Breast epithelium (tissue), 4 donors: ENCODE results near the gene ASTN2. TPM values are rescaled to one million over a fixed set of nuclear protein-coding genes. Genes with fewer than 3 reads are reported as not detected.

Source experiments
- DNase-seq, 2 donors: peaks; one replicate each; pipeline ENCODE4 v3.0.0-alpha.2; 2019; ENCODE audit warnings: low spot score in 2 of 2
- H3K27ac ChIP-seq, 2 donors: fragments of 200-600 bp; sonication (generic) in 1 of 2; one replicate each; pipeline ENCODE4 v1.5.1; 2016 to 2019; ENCODE audit warnings: mild to moderate bottlenecking in 1 of 2
- H3K27me3 ChIP-seq, 2 donors: fragments of 200-600 bp; sonication (generic) in 1 of 2; one replicate each; pipeline versions ENCODE4 v1.5.1 to v1.6.0; 2017 to 2019; ENCODE audit warnings: control low read depth in 1 of 2, mild to moderate bottlenecking in 1 of 2
- H3K36me3 ChIP-seq: fragments of 200-600 bp; one replicate; pipeline ENCODE4 v1.5.1; 2019
- H3K4me1 ChIP-seq, 2 donors: fragments of 200-600 bp; sonication (generic); one replicate each; pipeline ENCODE4 v1.5.1; 2016 to 2019; ENCODE audit warnings: control low read depth in 1 of 2
- H3K4me3 ChIP-seq, 3 donors: fragments of 200-600 bp; sonication (generic); 1 replicate in 2 of 3; 2 replicates in 1 of 3; pipeline ENCODE4 v1.5.1; 2016 to 2019; ENCODE audit warnings: mild to moderate bottlenecking in 3 of 3, moderate library complexity in 2 of 3
- H3K9me3 ChIP-seq, 2 donors: fragments of 200-600 bp; sonication (generic) in 1 of 2; one replicate each; pipeline ENCODE4 v1.5.1; 2016 to 2019; ENCODE audit warnings: control low read depth in 1 of 2
- CTCF ChIP-seq, 3 donors: fragments of 450-650 bp; IDR thresholded peaks; one replicate each; pipeline ENCODE4 v1.5.1; 2016 to 2017; ENCODE audit warnings: antibody characterized with exemption in 3 of 3, mild to moderate bottlenecking in 3 of 3, moderate library complexity in 3 of 3
- POLR2A ChIP-seq: fragments of 450-650 bp; IDR thresholded peaks from one replicate; pipeline ENCODE4 v1.6.1; 2016; ENCODE audit warnings: antibody characterized with exemption, mild to moderate bottlenecking, moderate library complexity
- POLR2AphosphoS5 ChIP-seq, 3 donors: sonication (generic); formaldehyde crosslinking; IDR thresholded peaks; one replicate each; pipeline ENCODE4 v1.6.1; 2017; ENCODE audit warnings: antibody characterized with exemption in 3 of 3
- intact Hi-C: fragments of 100-400 bp; cut with DNase I; formaldehyde crosslinking; loops from one replicate; pipeline ENCODE4 v1.15.1; 2023; ENCODE audit warnings: low total_unique reads
- total RNA-seq, 3 donors: library from RNA; depleted of rRNA; stranded (reverse); fragments of >200 nt; gene quantifications; one replicate each; pipeline ENCODE4 v1.1.0, GENCODE V29; 2016

Gene ASTN2
- total RNA-seq, 3 donors from 2014 or later, result 9.1 to 13.8 (median 9.8) TPM

DNA sequence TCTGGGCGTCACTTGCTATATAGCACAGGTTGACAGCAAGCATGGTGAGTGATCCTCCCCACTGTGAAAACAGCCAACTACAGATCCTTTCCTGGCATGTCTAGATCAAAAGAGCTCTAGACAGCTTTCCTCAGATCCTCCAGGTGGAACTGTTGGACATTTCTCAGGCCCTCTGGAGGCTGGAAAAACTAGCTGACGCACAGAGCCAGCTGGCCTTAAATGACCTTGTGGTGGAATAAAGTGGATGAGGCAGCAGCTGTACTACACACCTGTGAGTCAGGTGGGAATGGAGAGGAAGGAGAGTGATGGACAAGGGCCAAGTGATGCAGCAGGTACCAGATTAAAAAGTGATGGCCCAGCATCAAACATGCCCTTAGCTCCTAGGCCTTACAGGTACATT is 555.1 kb downstream of the ASTN2 start:
- intact Hi-C loops, result no loop called here
- DNase-seq, result no peak
- Histone ChIP-seq H3K27me3 (no peaks in the 10 kb centered on the region), H3K4me1 (no peaks in the 10 kb centered on the region), H3K4me3 (no peak overlapping the region), H3K9me3 (no peaks in the 10 kb centered on the region), H3K36me3 (no peaks in the 10 kb centered on the region), H3K27ac (no peak overlapping the region)
- TF ChIP-seq POLR2AphosphoS5 (IDR thresholded peaks at IDR 0.05), result no peak
- no peak for TF ChIP-seq CTCF (IDR thresholded peaks at IDR 0.05)
- TF ChIP-seq POLR2A, result no peak

DNA sequence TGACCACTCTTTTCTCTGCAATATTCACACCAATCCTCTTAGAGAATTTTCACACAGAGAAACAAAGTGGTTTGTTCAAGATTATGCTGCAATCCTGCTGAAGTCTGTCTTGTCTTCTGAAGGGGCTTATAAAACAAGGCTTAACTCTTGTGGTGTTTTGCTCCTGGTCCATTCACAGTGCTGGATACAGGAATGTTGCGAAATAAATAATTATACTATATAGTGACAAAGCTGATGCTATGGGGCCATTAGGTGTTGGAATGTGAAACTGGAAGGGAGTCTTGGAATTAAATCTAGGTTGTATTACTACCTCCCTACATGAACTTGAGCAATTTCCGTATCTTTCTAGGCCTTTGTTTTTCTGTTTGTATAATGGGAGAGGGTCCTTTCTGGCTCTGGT is 557.5 kb downstream of the ASTN2 start:
- Histone ChIP-seq H3K27ac (no peak overlapping the region), H3K4me1 (no peaks in the 10 kb centered on the region), H3K27me3 (no peaks in the 10 kb centered on the region), H3K4me3 (no peak overlapping the region), H3K9me3 (no peaks in the 10 kb centered on the region), H3K36me3 (no peaks in the 10 kb centered on the region)
- no peak for DNase-seq
- intact Hi-C loops, result no loop called here
- no peak for TF ChIP-seq CTCF (IDR thresholded peaks at IDR 0.05)

DNA sequence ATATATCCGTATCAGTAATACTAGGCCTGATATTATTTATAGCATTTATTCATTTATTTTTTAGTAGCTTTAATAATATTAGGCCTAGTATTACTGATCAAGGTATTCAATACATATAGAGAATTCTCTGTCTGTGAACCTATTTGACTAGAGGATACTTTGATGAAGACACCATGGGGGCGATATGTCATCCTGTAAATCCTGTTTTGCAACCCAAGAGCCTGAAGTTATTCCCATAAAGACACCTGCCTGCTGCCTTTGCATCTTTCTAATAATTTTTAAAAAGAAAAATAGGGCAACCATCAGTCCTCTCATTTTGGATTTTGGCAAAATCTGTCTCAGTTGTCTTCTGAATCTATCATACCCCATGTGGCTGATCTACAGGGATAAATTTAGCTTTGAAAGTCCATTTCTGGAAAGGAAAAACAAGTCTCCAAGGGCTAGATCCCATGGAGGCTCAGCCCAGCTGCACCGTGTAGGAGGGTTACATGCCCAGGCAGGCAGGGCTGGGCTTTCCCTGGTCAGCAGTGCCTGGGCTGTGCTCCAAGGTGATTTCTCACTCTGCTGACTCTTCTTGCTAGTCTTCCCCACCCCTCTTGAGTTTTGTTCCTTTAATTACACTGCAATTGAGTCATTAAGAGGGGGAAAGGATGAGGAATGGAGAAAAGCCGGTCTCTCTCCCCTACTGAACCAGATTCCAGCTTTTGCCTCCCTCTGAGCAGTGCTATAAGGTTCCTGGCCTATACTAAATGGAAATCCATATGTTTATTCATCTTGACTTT is 558.8 kb downstream of the ASTN2 start:
- H3K4me1 ChIP-seq, result no peaks in the 10 kb centered on the region
- no peak overlapping the region for H3K4me3 ChIP-seq
- TF ChIP-seq POLR2A (no peak), POLR2AphosphoS5 (IDR thresholded peaks at IDR 0.05) (no peak), CTCF (IDR thresholded peaks at IDR 0.05) (no peak)
- no peak for DNase-seq
- H3K27ac ChIP-seq, result no peak overlapping the region
- intact Hi-C loops, result no loop called here
- H3K27me3 ChIP-seq, result no peaks in the 10 kb centered on the region
- no peaks in the 10 kb centered on the region for H3K9me3 ChIP-seq
- H3K36me3 ChIP-seq, result no peaks in the 10 kb centered on the region

GRCh38 chr9:116849721-116850120 is 565.1 kb downstream of the ASTN2 start:
- intact Hi-C loops, result no loop called here
- DNase-seq, result no peak
- H3K36me3 ChIP-seq, result no peaks in the 10 kb centered on the region
- no peaks in the 10 kb centered on the region for H3K27me3 ChIP-seq
- no peak overlapping the region for H3K27ac ChIP-seq
- H3K4me3 ChIP-seq, result no peak overlapping the region
- no peaks in the 10 kb centered on the region for H3K9me3 ChIP-seq
- TF ChIP-seq POLR2A (no peak), POLR2AphosphoS5 (IDR thresholded peaks at IDR 0.05) (no peak), CTCF (IDR thresholded peaks at IDR 0.05) (no peak)
- no peaks in the 10 kb centered on the region for H3K4me1 ChIP-seq

GRCh38 chr9:116844621-116845020 is 570.2 kb downstream of the ASTN2 start:
- Histone ChIP-seq H3K4me1 (no peaks in the 10 kb centered on the region), H3K36me3 (no peaks in the 10 kb centered on the region), H3K9me3 (no peaks in the 10 kb centered on the region), H3K27me3 (no peaks in the 10 kb centered on the region), H3K4me3 (no peak overlapping the region), H3K27ac (peak overlapping the region in 1 of 2 donors; percentile 48)
- intact Hi-C loops, result no loop called here
- no peak for DNase-seq
- TF ChIP-seq POLR2A (no peak), CTCF (IDR thresholded peaks at IDR 0.05) (no peak), POLR2AphosphoS5 (IDR thresholded peaks at IDR 0.05) (no peak)
